Measurements from ENCODE around the gene BAK1.
"Not testable (repeated sequence)": the region's sequence is repeated elsewhere in the genome, so short reads cannot be mapped to it uniquely, and the experiment has no call there.

Gene BAK1

GRCh38 chr6:33607126-33607783 is 27.2 kb upstream of the BAK1 start:
- no peak for DNase-seq

- DNase-seq: no peak
Observed at GRCh38 chr6:33606642-33607041, 26.6 kb upstream of the BAK1 start.

GRCh38 chr6:33604941-33605854 is 25.1 kb upstream of the BAK1 start:
- no peak for DNase-seq

GRCh38 chr6:33602180-33602579 is 22.1 kb upstream of the BAK1 start:
- no peak for DNase-seq

GRCh38 chr6:33600761-33601160 is 20.7 kb upstream of the BAK1 start:
- no peak for DNase-seq

- peak; percentile 59 for DNase-seq
Observed at GRCh38 chr6:33599413-33599938, 19.4 kb upstream of the BAK1 start.

GRCh38 chr6:33597551-33598322 is 17.7 kb upstream of the BAK1 start:
- DNase-seq: no peak

- not testable (repeated sequence) for DNase-seq
Observed at GRCh38 chr6:33596894-33597293, 16.8 kb upstream of the BAK1 start.

- DNase-seq: no peak
Observed at GRCh38 chr6:33595001-33595846, 15.1 kb upstream of the BAK1 start.

- DNase-seq: no peak
Observed at GRCh38 chr6:33593414-33593727, 13.3 kb upstream of the BAK1 start.

- DNase-seq: no peak
Observed at GRCh38 chr6:33592595-33593413, 12.7 kb upstream of the BAK1 start.

- no peak for DNase-seq
Observed at GRCh38 chr6:33592280-33592594, 12.2 kb upstream of the BAK1 start.

GRCh38 chr6:33591424-33592032 is 11.5 kb upstream of the BAK1 start:
- no peak for DNase-seq

GRCh38 chr6:33590531-33591198 is 10.6 kb upstream of the BAK1 start:
- no peak for DNase-seq

- DNase-seq: peak; percentile 47
Observed at GRCh38 chr6:33589731-33590530, 9.9 kb upstream of the BAK1 start.

GRCh38 chr6:33589392-33589730 is 9.3 kb upstream of the BAK1 start:
- no peak for DNase-seq

- no peak for DNase-seq
Observed at GRCh38 chr6:33588894-33589293, 8.8 kb upstream of the BAK1 start.

GRCh38 chr6:33587529-33587928 is 7.5 kb upstream of the BAK1 start:
- no peak for DNase-seq

GRCh38 chr6:33586108-33586640 is 6.1 kb upstream of the BAK1 start:
- DNase-seq: no peak

All from NCI-H1092 treated with DMSO at 0.1 percent for 48 hours (cell line).